ENCODE measurements around the gene ZNF784. TPM values are rescaled to one million over a fixed set of nuclear protein-coding genes. Genes with fewer than 3 reads are reported as not detected.

Gene ZNF784
- total RNA-seq, 2 donors from 2014 or later = 7.2 to 10.7 TPM

DNA sequence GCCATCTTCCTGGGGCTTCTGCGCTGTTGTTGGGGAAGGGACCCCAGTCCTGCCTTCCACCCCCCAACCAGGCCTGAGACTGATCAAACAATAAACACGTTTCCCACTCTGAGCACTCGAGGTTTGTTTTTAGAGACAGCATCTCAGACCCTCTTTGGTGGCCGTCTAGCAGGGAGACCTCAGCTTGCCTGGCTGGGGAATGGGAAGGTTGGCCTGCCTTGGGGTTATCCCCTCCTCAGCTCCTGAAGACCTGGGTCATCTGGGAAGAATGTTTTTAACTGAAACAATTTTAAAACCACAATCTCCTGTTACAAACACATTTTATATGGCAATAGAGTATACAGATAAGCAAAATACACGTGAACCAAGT, 21.1 kb upstream of the ZNF784 start:
- Histone ChIP-seq H3K9ac (ENCODE audit: extremely low read depth, low read length, poor library complexity, severe bottlenecking) (no peak overlapping the region), H3K4me1 (ENCODE audit: control insufficient read depth, insufficient read depth, low read length) (peaks cover 13% of the 10 kb centered on the region), H3K4me3 (ENCODE audit: low read length) (peak overlapping the region; percentile 92), H3K27ac (ENCODE audit: low read depth, low read length) (no peak overlapping the region), H3K27me3 (ENCODE audit: control insufficient read depth, insufficient read depth, low read length, poor library complexity, severe bottlenecking) (no peaks in the 10 kb centered on the region), H3K9me3 (ENCODE audit: control insufficient read depth, low read length) (no peaks in the 10 kb centered on the region), H3K36me3 (ENCODE audit: control insufficient read depth, insufficient read depth, low read length) (peaks cover 14% of the 10 kb centered on the region)
- WGBS, 2 experiments (ENCODE audit: insufficient coverage in 1 of 2, insufficient read length in 1 of 2) = 82 to 84% methylated on average over 3 to 5 of the region's 5 CpGs
- no peak for DNase-seq
- Mint-ChIP-seq H3K36me3 (ENCODE audit: low read depth) (peaks cover 18% of the 10 kb centered on the region), H3K4me3 (peak overlapping the region; percentile 90), H3K4me1 (peaks cover 17% of the 10 kb centered on the region), H3K27ac (no peak overlapping the region), H3K27me3 (ENCODE audit: insufficient read depth) (no peaks in the 10 kb centered on the region), H3K9me3 (no peaks in the 10 kb centered on the region)
- TF ChIP-seq, protein P1, sequence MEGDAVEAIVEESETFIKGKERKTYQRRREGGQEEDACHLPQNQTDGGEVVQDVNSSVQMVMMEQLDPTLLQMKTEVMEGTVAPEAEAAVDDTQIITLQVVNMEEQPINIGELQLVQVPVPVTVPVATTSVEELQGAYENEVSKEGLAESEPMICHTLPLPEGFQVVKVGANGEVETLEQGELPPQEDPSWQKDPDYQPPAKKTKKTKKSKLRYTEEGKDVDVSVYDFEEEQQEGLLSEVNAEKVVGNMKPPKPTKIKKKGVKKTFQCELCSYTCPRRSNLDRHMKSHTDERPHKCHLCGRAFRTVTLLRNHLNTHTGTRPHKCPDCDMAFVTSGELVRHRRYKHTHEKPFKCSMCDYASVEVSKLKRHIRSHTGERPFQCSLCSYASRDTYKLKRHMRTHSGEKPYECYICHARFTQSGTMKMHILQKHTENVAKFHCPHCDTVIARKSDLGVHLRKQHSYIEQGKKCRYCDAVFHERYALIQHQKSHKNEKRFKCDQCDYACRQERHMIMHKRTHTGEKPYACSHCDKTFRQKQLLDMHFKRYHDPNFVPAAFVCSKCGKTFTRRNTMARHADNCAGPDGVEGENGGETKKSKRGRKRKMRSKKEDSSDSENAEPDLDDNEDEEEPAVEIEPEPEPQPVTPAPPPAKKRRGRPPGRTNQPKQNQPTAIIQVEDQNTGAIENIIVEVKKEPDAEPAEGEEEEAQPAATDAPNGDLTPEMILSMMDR (conservative IDR thresholded peaks at IDR 0.05) = no peak

DNA sequence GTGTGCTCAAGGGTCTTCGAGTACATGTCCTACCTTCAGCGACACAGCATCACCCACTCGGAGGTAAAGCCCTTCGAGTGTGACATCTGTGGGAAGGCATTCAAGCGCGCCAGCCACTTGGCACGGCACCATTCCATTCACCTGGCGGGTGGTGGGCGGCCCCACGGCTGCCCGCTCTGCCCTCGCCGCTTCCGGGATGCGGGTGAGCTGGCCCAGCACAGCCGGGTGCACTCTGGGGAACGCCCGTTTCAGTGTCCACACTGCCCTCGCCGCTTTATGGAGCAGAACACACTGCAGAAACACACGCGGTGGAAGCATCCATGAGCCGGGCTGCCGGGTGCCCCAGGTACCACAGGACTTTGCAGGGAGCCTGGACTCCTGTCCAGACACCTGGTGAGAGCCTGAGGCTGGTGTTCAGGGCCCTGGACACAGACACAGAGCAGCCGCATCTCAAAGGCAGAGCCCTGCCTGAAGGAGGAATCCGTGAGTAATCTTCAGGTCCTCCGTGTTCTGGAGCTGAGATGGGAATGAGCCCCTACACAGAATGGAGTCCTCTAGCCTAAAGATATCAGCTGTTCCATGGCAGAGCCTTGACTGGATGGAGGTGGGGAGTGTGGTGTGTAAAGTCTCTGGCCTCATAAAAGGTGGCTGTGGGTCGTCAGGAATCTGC, 20.6 kb upstream of the ZNF784 start:
- H3K36me3 ChIP-seq (ENCODE audit: control insufficient read depth, insufficient read depth, low read length) = peaks cover 10% of the 10 kb centered on the region
- DNase-seq = no peak
- no peak overlapping the region for H3K27ac ChIP-seq (ENCODE audit: low read depth, low read length)
- WGBS, 2 experiments (ENCODE audit: insufficient coverage in 1 of 2, insufficient read length in 1 of 2) = 96% methylated on average over 25 to 28 of the region's 28 CpGs
- Mint-ChIP-seq H3K27me3 (ENCODE audit: insufficient read depth) (no peaks in the 10 kb centered on the region), H3K27ac (no peak overlapping the region), H3K9me3 (no peaks in the 10 kb centered on the region), H3K4me3 (peak overlapping the region; percentile 90), H3K36me3 (ENCODE audit: low read depth) (peaks cover 18% of the 10 kb centered on the region), H3K4me1 (peaks cover 19% of the 10 kb centered on the region)
- no peaks in the 10 kb centered on the region for H3K27me3 ChIP-seq (ENCODE audit: control insufficient read depth, insufficient read depth, low read length, poor library complexity, severe bottlenecking)
- H3K4me3 ChIP-seq (ENCODE audit: low read length) = peak overlapping the region; percentile 92
- no peaks in the 10 kb centered on the region for H3K9me3 ChIP-seq (ENCODE audit: control insufficient read depth, low read length)
- H3K9ac ChIP-seq (ENCODE audit: extremely low read depth, low read length, poor library complexity, severe bottlenecking) = no peak overlapping the region
- TF ChIP-seq, protein P1 (conservative IDR thresholded peaks at IDR 0.05) = no peak
- peaks cover 13% of the 10 kb centered on the region for H3K4me1 ChIP-seq (ENCODE audit: control insufficient read depth, insufficient read depth, low read length)

DNA sequence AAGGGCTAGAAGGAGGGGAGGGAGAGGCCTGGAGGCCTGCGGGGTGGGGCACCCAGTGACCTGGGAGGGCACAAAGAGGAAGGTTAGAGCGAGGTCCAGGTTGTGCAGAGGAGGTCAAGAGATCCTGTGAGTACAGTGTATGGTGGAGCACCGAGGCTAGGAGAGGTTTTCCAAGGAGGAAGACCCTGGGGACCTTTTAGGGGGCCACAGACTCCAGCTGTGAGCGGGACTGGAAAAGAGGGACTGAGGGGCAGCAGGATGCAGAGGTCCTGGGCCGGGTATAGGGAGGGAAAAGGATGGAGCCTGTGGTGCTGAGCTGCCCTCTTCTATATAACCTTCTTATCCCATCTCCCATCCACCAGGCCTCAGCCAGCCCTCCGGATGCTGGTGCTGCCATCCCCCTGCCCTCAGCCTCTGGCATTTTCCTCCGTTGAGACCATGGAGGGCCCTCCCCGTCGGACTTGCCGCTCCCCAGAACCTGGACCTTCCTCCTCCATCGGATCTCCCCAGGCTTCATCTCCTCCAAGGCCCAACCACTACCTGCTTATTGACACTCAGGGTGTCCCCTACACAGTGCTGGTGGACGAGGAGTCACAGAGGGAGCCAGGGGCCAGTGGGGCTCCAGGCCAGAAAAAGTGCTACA, 19.9 kb upstream of the ZNF784 start:
- Histone ChIP-seq H3K27ac (ENCODE audit: low read depth, low read length) (no peak overlapping the region), H3K27me3 (ENCODE audit: control insufficient read depth, insufficient read depth, low read length, poor library complexity, severe bottlenecking) (no peaks in the 10 kb centered on the region), H3K36me3 (ENCODE audit: control insufficient read depth, insufficient read depth, low read length) (peaks cover 10% of the 10 kb centered on the region), H3K9me3 (ENCODE audit: control insufficient read depth, low read length) (no peaks in the 10 kb centered on the region), H3K9ac (ENCODE audit: extremely low read depth, low read length, poor library complexity, severe bottlenecking) (peak overlapping the region; percentile 63), H3K4me1 (ENCODE audit: control insufficient read depth, insufficient read depth, low read length) (peaks cover 13% of the 10 kb centered on the region), H3K4me3 (ENCODE audit: low read length) (peak overlapping the region; percentile 92)
- DNase-seq = no peak
- H3K4me3 Mint-ChIP-seq = peak overlapping the region; percentile 90
- WGBS, 2 experiments (ENCODE audit: insufficient coverage in 1 of 2, insufficient read length in 1 of 2) = 58 to 61% methylated on average over 6 to 11 of the region's 12 CpGs
- H3K4me1 Mint-ChIP-seq = peaks cover 19% of the 10 kb centered on the region
- peak overlapping the region; percentile 82 for H3K27ac Mint-ChIP-seq
- TF ChIP-seq, protein P1 (conservative IDR thresholded peaks at IDR 0.05) = no peak
- no peaks in the 10 kb centered on the region for H3K9me3 Mint-ChIP-seq
- H3K27me3 Mint-ChIP-seq (ENCODE audit: insufficient read depth) = no peaks in the 10 kb centered on the region
- peaks cover 18% of the 10 kb centered on the region for H3K36me3 Mint-ChIP-seq (ENCODE audit: low read depth)

All from endodermal cell (in vitro differentiated cells).